H9 (cell line): ENCODE data around the gene CX3CR1. TPM values are rescaled to one million over a fixed set of nuclear protein-coding genes. Genes with fewer than 3 reads are reported as not detected.

Source experiments
- DNase-seq: peaks from one replicate; pipeline ENCODE4 v3.0.0-alpha.2; 2017
- H2AFZ ChIP-seq: one replicate; pipeline ENCODE4 v1.6.1; 2013; ENCODE audit warnings: mild to moderate bottlenecking, low read length, control low read depth, moderate library complexity
- H2AK5ac ChIP-seq: 2 replicates; pipeline ENCODE4 v1.6.1; 2013; ENCODE audit warnings: low read length, control low read depth, mixed read lengths; ENCODE audit not compliant: insufficient read length
- H2BK120ac ChIP-seq: one replicate; pipeline ENCODE4 v1.6.1; 2013; ENCODE audit warnings: low read depth, mild to moderate bottlenecking, low read length, control low read depth, inconsistent platforms; ENCODE audit not compliant: poor library complexity, severe bottlenecking
- H2BK12ac ChIP-seq: 2 replicates; pipeline ENCODE4 v1.6.1; 2013; ENCODE audit warnings: low read length, control low read depth, mixed read lengths, low read depth; ENCODE audit not compliant: insufficient read length
- H2BK15ac ChIP-seq: 2 replicates; pipeline ENCODE4 v1.6.1; 2013; ENCODE audit warnings: low read depth, low read length, control low read depth
- H2BK20ac ChIP-seq: one replicate; pipeline ENCODE4 v1.6.1; 2013; ENCODE audit warnings: low read depth, mild to moderate bottlenecking, low read length, control low read depth, inconsistent platforms; ENCODE audit not compliant: poor library complexity, severe bottlenecking
- H2BK5ac ChIP-seq: 2 replicates; pipeline ENCODE4 v1.6.1; 2013; ENCODE audit warnings: low read length, control low read depth, mixed read lengths; ENCODE audit not compliant: insufficient read length
- H3K14ac ChIP-seq: 2 replicates; pipeline ENCODE4 v1.6.1; 2013; ENCODE audit warnings: low read length, control low read depth; ENCODE audit not compliant: insufficient read depth
- H3K18ac ChIP-seq: 2 replicates; pipeline ENCODE4 v1.6.1; 2013; ENCODE audit warnings: low read depth, mild to moderate bottlenecking, mixed read lengths, low read length, control low read depth; ENCODE audit not compliant: insufficient read length
- H3K23ac ChIP-seq: 2 replicates; pipeline ENCODE4 v1.6.1; 2013; ENCODE audit warnings: low read length, control low read depth, mixed read lengths, low read depth; ENCODE audit not compliant: insufficient read length
- H3K23me2 ChIP-seq: 2 replicates; pipeline ENCODE4 v1.6.1; 2013; ENCODE audit warnings: low read depth, mild to moderate bottlenecking, mixed read lengths, low read length, control low read depth; ENCODE audit not compliant: insufficient read length, poor library complexity, severe bottlenecking
- H3K27ac ChIP-seq: 2 replicates; pipeline ENCODE4 v1.5.1; 2013; ENCODE audit warnings: low read length, control low read depth, mixed read lengths, low read depth; ENCODE audit not compliant: insufficient read length
- H3K27me3 ChIP-seq: 2 replicates; pipeline ENCODE4 v1.6.1; 2013; ENCODE audit warnings: low read length, control low read depth, inconsistent platforms; ENCODE audit not compliant: insufficient read depth
- H3K4ac ChIP-seq: 2 replicates; pipeline ENCODE4 v1.6.1; 2013; ENCODE audit warnings: low read depth, mild to moderate bottlenecking, control low read depth, inconsistent platforms, low read length, moderate library complexity
- H3K4me1 ChIP-seq: 2 replicates; pipeline ENCODE4 v1.6.1; 2013; ENCODE audit warnings: low read length, control low read depth, inconsistent platforms; ENCODE audit not compliant: insufficient read depth
- H3K4me2 ChIP-seq: 2 replicates; pipeline ENCODE4 v1.6.1; 2013; ENCODE audit warnings: low read length, control low read depth, mixed read lengths; ENCODE audit not compliant: insufficient read length, insufficient read depth
- H3K56ac ChIP-seq: 2 replicates; pipeline ENCODE4 v1.6.1; 2013; ENCODE audit warnings: low read depth, mild to moderate bottlenecking, mixed read lengths, low read length, control low read depth; ENCODE audit not compliant: insufficient read length
- H3K79me1 ChIP-seq: 2 replicates; pipeline ENCODE4 v1.6.1; 2013; ENCODE audit warnings: low read depth, mild to moderate bottlenecking, moderate library complexity, low read length, control low read depth, inconsistent platforms; ENCODE audit not compliant: insufficient read depth, poor library complexity, severe bottlenecking
- H3K79me2 ChIP-seq: 2 replicates; pipeline ENCODE4 v1.6.1; 2013; ENCODE audit warnings: low read length, control low read depth, inconsistent platforms; ENCODE audit not compliant: insufficient read depth
- H3K9ac ChIP-seq: 2 replicates; pipeline ENCODE4 v1.6.1; 2013; ENCODE audit warnings: low read length, control low read depth, mixed read lengths; ENCODE audit not compliant: insufficient read length; ENCODE audit errors: extremely low read depth
- H3K9me3 ChIP-seq: one replicate; pipeline ENCODE4 v1.6.1; 2013; ENCODE audit warnings: low read depth, low read length, inconsistent platforms; ENCODE audit not compliant: control insufficient read depth
- H3T11ph ChIP-seq: one replicate; pipeline ENCODE4 v1.6.1; 2013; ENCODE audit warnings: mild to moderate bottlenecking, low read length, control low read depth, inconsistent platforms
- H4K20me1 ChIP-seq: one replicate; pipeline ENCODE4 v1.6.1; 2013; ENCODE audit not compliant: control insufficient read depth, insufficient read length, insufficient read depth
- H4K5ac ChIP-seq: 2 replicates; pipeline ENCODE4 v1.6.1; 2013; ENCODE audit warnings: low read depth, mild to moderate bottlenecking, mixed read lengths, low read length, control low read depth; ENCODE audit not compliant: insufficient read length
- H4K8ac ChIP-seq: replicated peaks from 2 replicates; pipeline ENCODE4 v1.6.1; 2013; ENCODE audit warnings: low read length, control low read depth, mixed read lengths, low read depth; ENCODE audit not compliant: insufficient read length
- H4K91ac ChIP-seq: 2 replicates; pipeline ENCODE4 v1.6.1; 2013; ENCODE audit warnings: low read depth, mild to moderate bottlenecking, moderate library complexity, mixed read lengths, low read length, control low read depth; ENCODE audit not compliant: insufficient read length
- H3K27ac Mint-ChIP-seq, 3 experiments: 2 replicates in 2 of 3; 3 replicates in 1 of 3; pipeline ENCODE4 v1.8.0; 2020 to 2021; ENCODE audit warnings: mixed read lengths in 3 of 3, mild to moderate bottlenecking in 1 of 3, moderate library complexity in 1 of 3
- H3K27me3 Mint-ChIP-seq: 2 replicates; pipeline ENCODE4 v1.8.0; 2021; ENCODE audit warnings: low read depth, mild to moderate bottlenecking, moderate library complexity, mixed read lengths
- H3K36me3 Mint-ChIP-seq, 3 experiments: 2 replicates in 2 of 3; 3 replicates in 1 of 3; pipeline ENCODE4 v1.8.0; 2020 to 2021; ENCODE audit warnings: low read depth in 3 of 3, mixed read lengths in 3 of 3; ENCODE audit not compliant: insufficient read depth in 1 of 3
- H3K4me1 Mint-ChIP-seq, 2 experiments: 2 replicates each; pipeline ENCODE4 v1.8.0; 2020; ENCODE audit warnings: mixed read lengths in 2 of 2
- H3K4me3 Mint-ChIP-seq, 2 experiments: 2 replicates in 1 of 2; 3 replicates in 1 of 2; pipeline ENCODE4 v1.8.0; 2020 to 2021; ENCODE audit warnings: mild to moderate bottlenecking in 2 of 2, mixed read lengths in 2 of 2, moderate library complexity in 1 of 2
- H3K9me3 Mint-ChIP-seq, 2 experiments: 2 replicates in 1 of 2; 3 replicates in 1 of 2; pipeline ENCODE4 v1.8.0; 2020; ENCODE audit warnings: mild to moderate bottlenecking in 2 of 2, mixed read lengths in 2 of 2, moderate library complexity in 1 of 2
- WGBS: extraction: QIAGEN DNeasy Blood & Tissue Kit; methylation state at CpG from one replicate; pipeline ENCODE4 v1.1.7; 2013; ENCODE audit warnings: missing lambda C conversion rate, low lambda C conversion rate, mixed read lengths; ENCODE audit not compliant: insufficient read length; ENCODE audit errors: extremely low coverage; 5-methylcytosine and 5-hydroxymethylcytosine counted together
- total RNA-seq: library from RNA; stranded (reverse); gene quantifications from 2 replicates; pipeline ENCODE4 v1.2.1, GENCODE V29; 2021
- TF ChIP-seq, protein P1 (sequence below): fragments of 200-600 bp; sonication (generic); conservative IDR thresholded peaks from 3 replicates; pipeline ENCODE4 v1.8.0; 2021; ENCODE audit warnings: antibody characterized with exemption, mild to moderate bottlenecking

The CX3CR1 gene
- total RNA-seq, 1 experiment from 2014 or later, result not detected

DNA sequence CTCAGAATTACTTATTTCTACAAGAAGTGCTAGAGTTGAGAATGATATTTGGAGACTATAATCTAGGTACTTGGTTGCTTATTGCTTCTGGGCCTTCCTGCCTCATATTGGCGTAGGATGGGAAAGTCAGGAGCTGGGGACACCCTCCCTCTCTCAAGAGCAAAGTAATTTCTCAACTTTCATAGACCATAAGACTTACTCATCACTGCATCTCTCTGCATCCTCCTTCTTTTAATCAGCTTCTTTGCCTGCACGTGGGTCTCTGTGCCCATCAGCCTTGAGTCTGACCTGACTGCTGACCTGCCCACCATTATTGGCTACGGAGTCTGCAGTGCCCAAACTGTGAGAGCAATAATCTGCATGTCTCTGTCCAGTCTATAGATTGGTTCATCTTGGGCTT is 60.1 kb downstream of the CX3CR1 start:
- Histone ChIP-seq H2AK5ac (no peak overlapping the region), H4K5ac (no peak overlapping the region), H4K91ac (no peak overlapping the region), H3K79me1 (no peaks in the 10 kb centered on the region), H3K9me3 (no peaks in the 10 kb centered on the region), H3K23ac (no peak overlapping the region), H4K8ac (no peak overlapping the region), H3T11ph (no peak overlapping the region), H3K27ac (no peak overlapping the region), H4K20me1 (no peaks in the 10 kb centered on the region), H2BK20ac (no peak overlapping the region), H2BK15ac (no peak overlapping the region), H2BK5ac (no peak overlapping the region), H3K79me2 (no peaks in the 10 kb centered on the region), H3K56ac (no peak overlapping the region), H3K18ac (no peak overlapping the region), H2BK12ac (no peak overlapping the region), H3K4me1 (no peaks in the 10 kb centered on the region), H3K14ac (no peak overlapping the region), H2AFZ (no peak overlapping the region), H3K4ac (no peak overlapping the region), H2BK120ac (no peak overlapping the region), H3K23me2 (no peaks in the 10 kb centered on the region), H3K4me2 (no peak overlapping the region), H3K9ac (no peak overlapping the region), H3K27me3 (no peaks in the 10 kb centered on the region)
- TF ChIP-seq, protein P1, sequence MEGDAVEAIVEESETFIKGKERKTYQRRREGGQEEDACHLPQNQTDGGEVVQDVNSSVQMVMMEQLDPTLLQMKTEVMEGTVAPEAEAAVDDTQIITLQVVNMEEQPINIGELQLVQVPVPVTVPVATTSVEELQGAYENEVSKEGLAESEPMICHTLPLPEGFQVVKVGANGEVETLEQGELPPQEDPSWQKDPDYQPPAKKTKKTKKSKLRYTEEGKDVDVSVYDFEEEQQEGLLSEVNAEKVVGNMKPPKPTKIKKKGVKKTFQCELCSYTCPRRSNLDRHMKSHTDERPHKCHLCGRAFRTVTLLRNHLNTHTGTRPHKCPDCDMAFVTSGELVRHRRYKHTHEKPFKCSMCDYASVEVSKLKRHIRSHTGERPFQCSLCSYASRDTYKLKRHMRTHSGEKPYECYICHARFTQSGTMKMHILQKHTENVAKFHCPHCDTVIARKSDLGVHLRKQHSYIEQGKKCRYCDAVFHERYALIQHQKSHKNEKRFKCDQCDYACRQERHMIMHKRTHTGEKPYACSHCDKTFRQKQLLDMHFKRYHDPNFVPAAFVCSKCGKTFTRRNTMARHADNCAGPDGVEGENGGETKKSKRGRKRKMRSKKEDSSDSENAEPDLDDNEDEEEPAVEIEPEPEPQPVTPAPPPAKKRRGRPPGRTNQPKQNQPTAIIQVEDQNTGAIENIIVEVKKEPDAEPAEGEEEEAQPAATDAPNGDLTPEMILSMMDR, result no peak
- no peak for DNase-seq
- Mint-ChIP-seq H3K4me1 (no peaks in the 10 kb centered on the region), H3K36me3 (no peaks in the 10 kb centered on the region), H3K9me3 (no peaks in the 10 kb centered on the region), H3K27ac (no peak overlapping the region), H3K27me3 (peaks cover 7% of the 10 kb centered on the region; the same call in 1 of the 2 replicates), H3K4me3 (no peak overlapping the region)
- WGBS, result no CpG with 5 or more reads among the region's 3 CpGs
